Peyer's patch (tissue), 4 donors: Measurements from ENCODE around the gene STRN.

ENCODE experiments used
- POLR2A ChIP-seq, 2 donors: fragments of 450-650 bp; IDR thresholded peaks; one replicate each; pipeline ENCODE4 v1.5.1; 2017; ENCODE audit warnings: antibody characterized with exemption in 2 of 2, mild to moderate bottlenecking in 2 of 2, moderate library complexity in 2 of 2
- TF ChIP-seq, protein P1 (sequence below), 6 experiments: fragments of 450-650 bp in 4 of 6; fragments of 200-600 bp in 2 of 6; sonication (generic) in 1 of 6; IDR thresholded peaks; one replicate each; pipeline ENCODE4 v1.5.1; 2017 to 2019; ENCODE audit warnings: antibody characterized with exemption in 6 of 6, mild to moderate bottlenecking in 3 of 6, moderate library complexity in 1 of 6

- TF ChIP-seq, protein P1, sequence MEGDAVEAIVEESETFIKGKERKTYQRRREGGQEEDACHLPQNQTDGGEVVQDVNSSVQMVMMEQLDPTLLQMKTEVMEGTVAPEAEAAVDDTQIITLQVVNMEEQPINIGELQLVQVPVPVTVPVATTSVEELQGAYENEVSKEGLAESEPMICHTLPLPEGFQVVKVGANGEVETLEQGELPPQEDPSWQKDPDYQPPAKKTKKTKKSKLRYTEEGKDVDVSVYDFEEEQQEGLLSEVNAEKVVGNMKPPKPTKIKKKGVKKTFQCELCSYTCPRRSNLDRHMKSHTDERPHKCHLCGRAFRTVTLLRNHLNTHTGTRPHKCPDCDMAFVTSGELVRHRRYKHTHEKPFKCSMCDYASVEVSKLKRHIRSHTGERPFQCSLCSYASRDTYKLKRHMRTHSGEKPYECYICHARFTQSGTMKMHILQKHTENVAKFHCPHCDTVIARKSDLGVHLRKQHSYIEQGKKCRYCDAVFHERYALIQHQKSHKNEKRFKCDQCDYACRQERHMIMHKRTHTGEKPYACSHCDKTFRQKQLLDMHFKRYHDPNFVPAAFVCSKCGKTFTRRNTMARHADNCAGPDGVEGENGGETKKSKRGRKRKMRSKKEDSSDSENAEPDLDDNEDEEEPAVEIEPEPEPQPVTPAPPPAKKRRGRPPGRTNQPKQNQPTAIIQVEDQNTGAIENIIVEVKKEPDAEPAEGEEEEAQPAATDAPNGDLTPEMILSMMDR (IDR thresholded peaks at IDR 0.05): no peak
- no peak for TF ChIP-seq POLR2A (IDR thresholded peaks at IDR 0.05)
These were observed 46.9 kb upstream of the STRN start for GRCh38 chr2:37013315-37013641.
